GM12892 (cell line): ENCODE data around the gene CPA5.

Experiments
- POLR2A ChIP-seq: IDR thresholded peaks from 2 replicates; pipeline ENCODE4 v1.6.1; 2011; ENCODE audit warnings: low read depth, low read length, control low read depth
- TAF1 ChIP-seq: IDR thresholded peaks from 2 replicates; pipeline ENCODE4 v1.6.1; 2011; ENCODE audit warnings: low read depth, mild to moderate bottlenecking, control low read depth, low read length, borderline replicate concordance

DNA sequence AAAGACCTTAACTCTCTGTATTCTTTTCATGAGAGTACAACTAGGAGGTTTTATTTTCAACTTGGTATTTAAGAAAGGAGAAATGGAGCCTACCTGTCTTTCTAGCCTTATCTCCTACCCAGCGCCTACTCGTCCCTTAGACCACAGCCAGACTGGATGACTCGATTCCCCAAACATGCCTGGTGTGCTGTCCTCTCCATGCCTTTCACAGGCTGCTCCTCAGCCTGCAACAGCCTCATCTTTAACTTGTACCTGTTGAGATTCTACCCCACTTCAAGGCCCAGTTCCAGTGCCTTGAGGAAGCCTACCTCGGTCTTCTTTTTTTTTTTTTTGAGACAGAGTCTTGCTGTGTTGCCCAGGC is 65.1 kb downstream of the CPA5 start:
- no peak for TF ChIP-seq POLR2A
- no peak for TF ChIP-seq TAF1
